Neuronal stem cell (in vitro differentiated cells): Measurements from ENCODE around the gene TMC4.
"Not testable (repeated sequence)": the region's sequence is repeated elsewhere in the genome, so short reads cannot be mapped to it uniquely, and the experiment has no call there.

Source experiments
- DNase-seq: peaks from one replicate; pipeline ENCODE4 v3.0.0-alpha.2; 2013; ENCODE audit warnings: low spot score
- H2AFZ ChIP-seq: one replicate; pipeline ENCODE4 v1.6.1; 2013; ENCODE audit warnings: mild to moderate bottlenecking, low read length, inconsistent platforms
- H2AK5ac ChIP-seq: 2 replicates; pipeline ENCODE4 v1.6.1; 2013; ENCODE audit warnings: low read depth, mild to moderate bottlenecking, inconsistent platforms, low read length, moderate library complexity, mixed read lengths
- H2BK120ac ChIP-seq: 2 replicates; pipeline ENCODE4 v1.6.1; 2013; ENCODE audit warnings: low read depth, mild to moderate bottlenecking, inconsistent platforms, low read length, moderate library complexity, mixed read lengths
- H2BK12ac ChIP-seq: one replicate; pipeline ENCODE4 v1.6.1; 2013; ENCODE audit warnings: low read length, inconsistent platforms
- H2BK15ac ChIP-seq: 2 replicates; pipeline ENCODE4 v1.6.1; 2013; ENCODE audit warnings: mild to moderate bottlenecking, low read length, inconsistent platforms, mixed read lengths
- H2BK5ac ChIP-seq: one replicate; pipeline ENCODE4 v1.6.1; 2013; ENCODE audit warnings: inconsistent platforms, mild to moderate bottlenecking, low read length, moderate library complexity
- H3K14ac ChIP-seq: one replicate; pipeline ENCODE4 v1.6.1; 2013; ENCODE audit warnings: low read length, inconsistent platforms
- H3K18ac ChIP-seq: 2 replicates; pipeline ENCODE4 v1.6.1; 2013; ENCODE audit warnings: low read length, inconsistent platforms
- H3K23ac ChIP-seq: 2 replicates; pipeline ENCODE4 v1.6.1; 2013; ENCODE audit warnings: low read depth, mild to moderate bottlenecking, mixed read lengths, low read length, inconsistent platforms; ENCODE audit not compliant: poor library complexity
- H3K27ac ChIP-seq: replicated peaks from 3 replicates; pipeline ENCODE4 v1.5.1; 2013; ENCODE audit warnings: low read length, inconsistent platforms
- H3K27me3 ChIP-seq, 3 experiments: 2 replicates each; pipeline ENCODE4 v1.6.1; 2013; ENCODE audit warnings: low read length in 3 of 3, mild to moderate bottlenecking in 2 of 3, inconsistent platforms in 1 of 3, low read depth in 1 of 3, mixed read lengths in 1 of 3, moderate library complexity in 1 of 3; ENCODE audit not compliant: control insufficient read depth in 3 of 3, insufficient read depth in 3 of 3
- H3K36me3 ChIP-seq, 2 donors: replicated peaks in 1 of 2; 2 replicates each; pipeline ENCODE4 v1.6.1; 2013; ENCODE audit warnings: low read length in 2 of 2; ENCODE audit not compliant: control insufficient read depth in 2 of 2, insufficient read depth in 2 of 2
- H3K4ac ChIP-seq: 2 replicates; pipeline ENCODE4 v1.6.1; 2013; ENCODE audit warnings: inconsistent platforms, mild to moderate bottlenecking, low read length, moderate library complexity
- H3K4me1 ChIP-seq, 2 donors: 1 replicate in 1 of 2; 2 replicates in 1 of 2; pipeline ENCODE4 v1.6.1; 2013; ENCODE audit warnings: low read length in 2 of 2, low read depth in 1 of 2; ENCODE audit not compliant: control insufficient read depth in 2 of 2, insufficient read depth in 1 of 2
- H3K4me2 ChIP-seq: one replicate; pipeline ENCODE4 v1.6.1; 2013; ENCODE audit warnings: mild to moderate bottlenecking, low read length, inconsistent platforms; ENCODE audit not compliant: insufficient read depth, poor library complexity, severe bottlenecking
- H3K4me3 ChIP-seq, 2 donors: 2 replicates each; pipeline ENCODE4 v1.5.1; 2013; ENCODE audit warnings: low read length in 2 of 2, mild to moderate bottlenecking in 2 of 2, inconsistent platforms in 1 of 2, moderate library complexity in 1 of 2
- H3K79me1 ChIP-seq: one replicate; pipeline ENCODE4 v1.6.1; 2013; ENCODE audit warnings: low read depth, mild to moderate bottlenecking, inconsistent platforms, low read length, moderate library complexity
- H3K9ac ChIP-seq: one replicate; pipeline ENCODE4 v1.6.1; 2013; ENCODE audit warnings: mild to moderate bottlenecking, low read depth, low read length, inconsistent platforms; ENCODE audit not compliant: poor library complexity
- H3K9me3 ChIP-seq, 2 donors: replicated peaks in 1 of 2; 2 replicates each; pipeline versions ENCODE3 to v1.6.1; 2013; ENCODE audit warnings: low read length in 2 of 2, mild to moderate bottlenecking in 2 of 2, inconsistent platforms in 1 of 2, low read depth in 1 of 2, mixed read lengths in 1 of 2, moderate library complexity in 1 of 2; ENCODE audit not compliant: control insufficient read depth in 2 of 2, insufficient read depth in 1 of 2
- H4K8ac ChIP-seq: one replicate; pipeline ENCODE4 v1.6.1; 2013; ENCODE audit warnings: low read depth, mild to moderate bottlenecking, inconsistent platforms, low read length, moderate library complexity
- H4K91ac ChIP-seq: one replicate; pipeline ENCODE4 v1.6.1; 2013; ENCODE audit warnings: low read length, low read depth, mild to moderate bottlenecking, inconsistent platforms; ENCODE audit not compliant: poor library complexity
- WGBS, 2 donors: extraction: QIAGEN DNeasy Blood & Tissue Kit; methylation state at CpG; one replicate each; pipeline ENCODE4 v1.1.7; 2013; ENCODE audit warnings: missing lambda C conversion rate in 2 of 2, mixed read lengths in 1 of 2; ENCODE audit not compliant: insufficient read length in 2 of 2, insufficient replicate concordance in 1 of 2; ENCODE audit errors: extremely low coverage in 2 of 2; 5-methylcytosine and 5-hydroxymethylcytosine counted together

The TMC4 gene

GRCh38 chr19:54207193-54207592, 34.2 kb upstream of the TMC4 start:
- H2BK12ac ChIP-seq, H3K18ac ChIP-seq, H3K9me3 ChIP-seq, DNase-seq, H4K8ac ChIP-seq, H4K91ac ChIP-seq, H3K27ac ChIP-seq, H3K23ac ChIP-seq, H2AK5ac ChIP-seq, H2BK5ac ChIP-seq, H3K4me3 ChIP-seq, H2BK15ac ChIP-seq, H3K14ac ChIP-seq, H3K4ac ChIP-seq, H2BK120ac ChIP-seq, H3K27me3 ChIP-seq, H2AFZ ChIP-seq, H3K9ac ChIP-seq, H3K4me2 ChIP-seq: not testable (repeated sequence)
- H3K4me1 ChIP-seq: peaks cover 7 to 14% of the 10 kb centered on the region in 2 donors
- peaks cover 67% of the 10 kb centered on the region in 2 donors for H3K36me3 ChIP-seq
- peaks cover 27% of the 10 kb centered on the region for H3K79me1 ChIP-seq
- no CpG with 5 or more reads among the region's 23 CpGs for WGBS, 2 donors

GRCh38 chr19:54206831-54207177, 33.8 kb upstream of the TMC4 start:
- no CpG with 5 or more reads among the region's 13 CpGs for WGBS, 2 donors
- Histone ChIP-seq H3K9ac (no peak overlapping the region), H2BK15ac (no peak overlapping the region), H3K14ac (no peak overlapping the region), H4K8ac (no peak overlapping the region), H3K36me3 (peaks cover 70 to 71% of the 10 kb centered on the region in 2 donors), H3K79me1 (peaks cover 27% of the 10 kb centered on the region), H3K9me3 (no peaks in the 10 kb centered on the region), H2AK5ac (no peak overlapping the region), H3K4me1 (peaks cover 11 to 16% of the 10 kb centered on the region in 2 donors), H2AFZ (no peak overlapping the region), H3K27me3 (no peaks in the 10 kb centered on the region), H3K4me2 (no peak overlapping the region), H4K91ac (no peak overlapping the region), H3K18ac (no peak overlapping the region), H2BK120ac (no peak overlapping the region), H3K4me3 (no peak overlapping the region), H3K23ac (peak overlapping the region; percentile 82), H2BK5ac (no peak overlapping the region), H3K4ac (no peak overlapping the region), H2BK12ac (no peak overlapping the region), H3K27ac (no peak overlapping the region)
- DNase-seq: no peak

GRCh38 chr19:54206030-54206830, 33.3 kb upstream of the TMC4 start:
- Histone ChIP-seq H3K23ac (peak overlapping the region; percentile 82), H2AFZ (no peak overlapping the region), H2BK5ac (no peak overlapping the region), H3K4ac (no peak overlapping the region), H3K79me1 (peaks cover 26% of the 10 kb centered on the region), H3K4me2 (no peak overlapping the region), H2BK12ac (no peak overlapping the region), H2BK15ac (no peak overlapping the region), H2AK5ac (no peak overlapping the region), H4K8ac (no peak overlapping the region), H3K18ac (no peak overlapping the region), H3K9me3 (no peaks in the 10 kb centered on the region), H3K4me1 (peaks cover 17 to 20% of the 10 kb centered on the region in 2 donors), H2BK120ac (no peak overlapping the region), H3K27me3 (no peaks in the 10 kb centered on the region), H3K36me3 (peaks cover 72 to 74% of the 10 kb centered on the region in 2 donors), H3K9ac (no peak overlapping the region), H3K4me3 (no peak overlapping the region), H3K27ac (no peak overlapping the region), H4K91ac (no peak overlapping the region), H3K14ac (no peak overlapping the region)
- no peak for DNase-seq
- WGBS, 2 donors: no CpG with 5 or more reads among the region's 27 CpGs

GRCh38 chr19:54204767-54205468, 32.0 kb upstream of the TMC4 start:
- Histone ChIP-seq H3K23ac (no peak overlapping the region), H4K8ac (no peak overlapping the region), H3K27me3 (no peaks in the 10 kb centered on the region), H3K18ac (no peak overlapping the region), H3K14ac (no peak overlapping the region), H3K4ac (no peak overlapping the region), H3K4me3 (no peak overlapping the region), H2BK120ac (no peak overlapping the region), H2AFZ (no peak overlapping the region), H3K79me1 (peaks cover 22% of the 10 kb centered on the region), H2BK15ac (no peak overlapping the region), H3K9ac (no peak overlapping the region), H3K4me2 (no peak overlapping the region), H3K27ac (no peak overlapping the region), H2BK12ac (no peak overlapping the region), H2AK5ac (no peak overlapping the region), H4K91ac (no peak overlapping the region), H3K36me3 (peaks cover 66 to 75% of the 10 kb centered on the region in 2 donors), H3K4me1 (peaks cover 19 to 20% of the 10 kb centered on the region in 2 donors), H2BK5ac (no peak overlapping the region), H3K9me3 (no peaks in the 10 kb centered on the region)
- WGBS, 2 donors: no CpG with 5 or more reads among the region's 4 CpGs
- DNase-seq: no peak
